LNCaP clone FGC (cell line): Measurements from ENCODE around the gene JAML.

Experiments used
- DNase-seq: peaks from one replicate; pipeline ENCODE4 v3.0.0-alpha.2; 2011; ENCODE audit warnings: low read depth
- H3K4me3 ChIP-seq: 2 replicates; pipeline ENCODE4 v1.5.1; 2011; ENCODE audit warnings: mild to moderate bottlenecking, low read depth, low read length, control low read depth
- CTCF ChIP-seq: IDR thresholded peaks from 2 replicates; pipeline ENCODE4 v1.5.1; 2012; ENCODE audit warnings: mild to moderate bottlenecking; ENCODE audit not compliant: control insufficient read depth, insufficient read depth; ENCODE audit errors: extremely low read depth

Gene JAML

DNA sequence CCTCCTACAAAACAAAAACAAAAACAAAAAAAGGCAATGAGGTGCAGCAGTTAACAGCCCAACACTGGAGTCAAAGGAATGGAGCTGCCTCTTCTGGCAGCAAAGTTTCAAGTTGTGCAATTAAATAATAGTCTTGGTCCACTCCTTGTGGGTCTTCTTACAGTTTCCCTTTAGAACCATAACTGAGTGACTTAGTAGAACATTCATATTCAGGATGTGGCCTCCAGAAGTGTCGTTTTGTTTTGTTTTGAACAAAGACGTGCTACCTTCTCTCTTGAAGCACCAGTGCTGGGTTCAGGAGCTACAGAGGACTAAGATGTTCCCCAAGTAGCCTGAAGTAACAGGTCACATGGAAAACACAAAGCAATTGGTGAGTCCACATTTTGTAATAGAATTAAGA lies 2.0 kb upstream of the JAML start:
- H3K4me3 ChIP-seq, result no peak overlapping the region
- no peak for TF ChIP-seq CTCF
- DNase-seq, result no peak

GRCh38 chr11:118226296-118226695 lies 1.5 kb upstream of the JAML start:
- no peak overlapping the region for H3K4me3 ChIP-seq
- no peak for DNase-seq
- no peak for TF ChIP-seq CTCF

GRCh38 chr11:118223992-118224391 lies 819 bp downstream of the JAML start:
- H3K4me3 ChIP-seq, result no peak overlapping the region
- TF ChIP-seq CTCF, result no peak
- no peak for DNase-seq

DNA sequence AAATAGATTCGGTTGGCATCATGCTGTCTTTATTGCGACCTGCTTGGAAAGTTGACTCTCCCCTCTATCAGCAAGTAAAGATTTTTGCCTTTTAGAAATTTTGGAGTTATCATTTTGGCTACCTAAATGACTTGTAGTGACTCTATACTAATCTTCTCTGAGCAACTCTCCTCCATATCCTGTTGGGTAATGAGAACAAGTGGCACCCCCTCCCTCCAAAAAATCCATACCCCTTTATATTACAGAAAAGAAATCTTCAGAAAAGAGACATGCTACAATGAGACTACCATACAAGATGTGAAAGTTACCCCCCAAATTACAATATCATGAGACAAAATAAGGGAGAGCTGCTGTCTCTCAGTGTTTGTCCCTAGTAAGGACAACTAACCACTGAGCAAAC lies 1.2 kb downstream of the JAML start:
- H3K4me3 ChIP-seq, result no peak overlapping the region
- no peak for DNase-seq
- TF ChIP-seq CTCF, result no peak

GRCh38 chr11:118222437-118222836 lies 2.4 kb downstream of the JAML start:
- H3K4me3 ChIP-seq, result no peak overlapping the region
- no peak for DNase-seq
- no peak for TF ChIP-seq CTCF

GRCh38 chr11:118221419-118221818 lies 3.4 kb downstream of the JAML start:
- no peak for DNase-seq
- no peak for TF ChIP-seq CTCF
- H3K4me3 ChIP-seq, result no peak overlapping the region

- TF ChIP-seq CTCF, result no peak
Measured at GRCh38 chr11:118219732-118220131, 5.1 kb downstream of the JAML start.

More at GRCh38 chr11:118219732-118220131, 5.1 kb downstream of the JAML start:
- no peak overlapping the region for H3K4me3 ChIP-seq
- DNase-seq, result no peak
